ENCODE measurements around the gene ACD.

DNA sequence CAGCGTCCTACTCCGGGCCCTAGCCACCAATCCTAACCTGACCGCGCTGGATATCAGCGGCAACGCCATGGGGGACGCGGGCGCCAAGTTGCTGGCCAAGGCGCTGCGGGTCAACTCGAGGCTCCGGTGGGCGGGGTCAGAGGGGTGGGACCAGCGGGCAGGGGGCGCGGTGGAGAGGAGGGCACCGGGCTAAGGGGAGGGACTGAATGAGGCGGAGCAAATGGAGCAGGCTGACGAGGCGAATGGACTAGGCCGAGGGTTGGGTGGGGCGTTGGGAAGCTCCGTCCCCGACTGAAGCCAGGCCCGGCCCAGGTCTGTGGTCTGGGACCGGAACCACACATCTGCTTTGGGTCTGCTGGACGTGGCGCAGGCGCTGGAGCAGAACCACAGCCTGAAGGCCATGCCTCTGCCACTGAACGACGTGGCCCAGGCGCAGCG is 10.5 kb downstream of the ACD start:
- TF ChIP-seq POLR2A (IDR thresholded peaks at IDR 0.05) (no peak), POLR2AphosphoS5 (IDR thresholded peaks at IDR 0.05) (peak in 1 of 3 donors; percentile 26)

Measured in spleen (tissue), 3 donors.